HepG2 (cell line): ENCODE measurements around the gene UBR4. TPM values are rescaled to one million over a fixed set of nuclear protein-coding genes. Genes with fewer than 3 reads are reported as not detected.
"Not testable (repeated sequence)": the region's sequence is repeated elsewhere in the genome, so short reads cannot be mapped to it uniquely, and the experiment has no call there.

Experiments
- ATAC-seq: fragments of 200-7000 bp; cut with Tn5 transposase; 3 replicates; pipeline ENCODE4 v1.9.1; 2020; ENCODE audit warnings: mild to moderate bottlenecking, moderate library complexity
- BruUV-seq: library from RNA; stranded (reverse); fragments of 400-500 nt; replicated peaks from 2 replicates; lab custom pipeline; 2021; lab: Mats Ljungman, UMichigan
- CTCF ChIA-PET: fragments of 300-600 bp; formaldehyde crosslinking; extraction: SDS; loops from one replicate; lab custom pipeline; 2021; ENCODE audit warnings: low total read pairs, inconsistent platforms, low intra/inter-chr PET ratio; lab: Yijun Ruan, JAX
- POLR2A ChIA-PET: fragments of 350-600 bp; sonication (Branson Sonifier 250); formaldehyde crosslinking; loops from one replicate; lab custom pipeline; 2020; ENCODE audit warnings: antibody characterized with exemption, inconsistent platforms; lab: Yijun Ruan, JAX
- DNase-seq: peaks from one replicate; pipeline ENCODE4 v3.0.0-alpha.2; 2015; ENCODE audit warnings: low spot score
- FAIRE-seq: peaks from 3 replicates; lab custom pipeline; 2011; peaks lifted over from hg19 to GRCh38; lab: Jason Lieb, UNC
- H2AFZ ChIP-seq: one replicate; pipeline ENCODE4 v1.6.1; 2011; ENCODE audit warnings: low read length, inconsistent platforms
- H3K27ac ChIP-seq: fragments of 300-600 bp; 3 replicates; pipeline ENCODE4 v1.8.0; 2011; ENCODE audit warnings: mixed run types, mild to moderate bottlenecking, mixed read lengths, low read length, inconsistent platforms; ENCODE audit not compliant: insufficient read depth; ENCODE audit errors: extremely low read length
- H3K27me3 ChIP-seq, 2 experiments: fragments of 200-600 bp in 1 of 2; 2 replicates in 1 of 2; 3 replicates in 1 of 2; pipeline versions ENCODE4 v1.6.0 to v1.8.0; 2011; ENCODE audit warnings: low read length in 2 of 2, mild to moderate bottlenecking in 2 of 2, moderate library complexity in 2 of 2, inconsistent platforms in 1 of 2; ENCODE audit not compliant: insufficient read depth in 2 of 2, control insufficient read depth in 1 of 2
- H3K36me3 ChIP-seq, 2 experiments: fragments of 200-600 bp in 1 of 2; replicated peaks in 1 of 2; 2 replicates in 1 of 2; 3 replicates in 1 of 2; pipeline versions ENCODE4 v1.5.1 to v1.8.0; 2011; ENCODE audit warnings: low read length in 2 of 2, inconsistent platforms in 1 of 2; ENCODE audit not compliant: insufficient read depth in 2 of 2, control insufficient read depth in 1 of 2
- H3K4me1 ChIP-seq: 2 replicates; pipeline ENCODE4 v1.5.1; 2012; ENCODE audit warnings: low read length, inconsistent platforms; ENCODE audit not compliant: insufficient read depth
- H3K4me2 ChIP-seq: 2 replicates; pipeline ENCODE4 v1.6.0; 2011; ENCODE audit warnings: low read depth, low read length, inconsistent platforms
- H3K4me3 ChIP-seq, 3 experiments: fragments of 200-600 bp in 1 of 3; sonication (generic), shearing (Covaris generic) in 1 of 3; replicated peaks in 1 of 3; 2 replicates each; pipeline ENCODE4 v1.5.1; 2011 to 2016; ENCODE audit warnings: low read length in 3 of 3, inconsistent platforms in 2 of 3, low read depth in 2 of 3, mild to moderate bottlenecking in 2 of 3, control low read depth in 1 of 3, mixed read lengths in 1 of 3; ENCODE audit not compliant: insufficient read depth in 1 of 3
- H3K79me2 ChIP-seq: one replicate; pipeline ENCODE4 v1.6.1; 2011; ENCODE audit warnings: low read length, inconsistent platforms; ENCODE audit not compliant: insufficient read depth
- H3K9ac ChIP-seq: 2 replicates; pipeline ENCODE4 v1.6.0; 2011; ENCODE audit warnings: mild to moderate bottlenecking, low read depth, low read length, inconsistent platforms; ENCODE audit not compliant: insufficient read depth
- H3K9me3 ChIP-seq: 2 replicates; pipeline ENCODE4 v1.5.1; 2012; ENCODE audit warnings: mild to moderate bottlenecking, low read length
- H4K20me1 ChIP-seq: 2 replicates; pipeline ENCODE4 v1.6.0; 2011; ENCODE audit warnings: inconsistent platforms, mild to moderate bottlenecking, low read length, moderate library complexity; ENCODE audit not compliant: insufficient read depth
- CBX1 ChIP-seq: IDR thresholded peaks from one replicate; pipeline ENCODE4 v1.6.1; 2016; ENCODE audit warnings: antibody characterized with exemption, low read depth
- E2F2 ChIP-seq: sonication (generic); formaldehyde crosslinking; IDR thresholded peaks from 2 replicates; pipeline ENCODE4 v1.4.0; 2020; ENCODE audit warnings: missing genetic modification reagents, borderline replicate concordance
- ETV6 ChIP-seq: sonication (generic); formaldehyde crosslinking; conservative IDR thresholded peaks from 2 replicates; pipeline ENCODE4 v1.4.0; 2020; ENCODE audit warnings: missing genetic modification reagents
- GPN1 ChIP-seq: sonication (generic); formaldehyde crosslinking; IDR thresholded peaks from 2 replicates; pipeline ENCODE4 v1.5.1; 2020; ENCODE audit warnings: missing genetic modification reagents, borderline replicate concordance
- MAFG ChIP-seq: sonication (generic); formaldehyde crosslinking; IDR thresholded peaks from 2 replicates; pipeline ENCODE4 v1.5.1; 2020; ENCODE audit warnings: mild to moderate bottlenecking, missing genetic modification reagents
- ZBTB8A ChIP-seq: sonication (generic); formaldehyde crosslinking; IDR thresholded peaks from 2 replicates; pipeline ENCODE4 v1.4.0; 2020; ENCODE audit warnings: mild to moderate bottlenecking, low read depth, missing genetic modification reagents, borderline replicate concordance
- ZFX ChIP-seq: sonication (generic); formaldehyde crosslinking; IDR thresholded peaks from 2 replicates; pipeline ENCODE4 v1.4.0; 2020; ENCODE audit warnings: mild to moderate bottlenecking, low read depth, missing genetic modification reagents, moderate library complexity
- WGBS: methylation state at CpG from one replicate; pipeline ENCODE4 v1.1.6; 2017; ENCODE audit warnings: low lambda C conversion rate; 5-methylcytosine and 5-hydroxymethylcytosine counted together
- in situ Hi-C: cut with HindIII; loops from 2 replicates; pipeline ENCODE4 v1.10.0; 2017; ENCODE audit warnings: low pct_unique_long_range_greater_than_20kb; ENCODE audit not compliant: extremely low pct_ligation_motif_present
- intact Hi-C: fragments of 100-400 bp; cut with micrococcal nuclease; formaldehyde crosslinking; loops from one replicate; pipeline ENCODE4 v1.10.0; 2022; ENCODE audit not compliant: unreplicated experiment
- polyA plus RNA-seq, 8 experiments: library from polyadenylated mRNA; depleted of rRNA in 3 of 8; stranded (reverse) in 7 of 8; unstranded in 1 of 8; fragments of >200 nt; fragmentation: Illumina TruSeq in 4 of 8; extraction: Trizol in 4 of 8; gene quantifications; 2 replicates each; pipeline versions ENCODE4 v1.2.1 to v1.2.3, GENCODE V29; 2011 to 2016; ENCODE audit warnings: low read depth in 4 of 8, missing spikeins in 1 of 8, mixed read lengths in 1 of 8; ENCODE audit not compliant: insufficient read depth in 1 of 8
- total RNA-seq, 5 experiments: library from RNA; depleted of rRNA; stranded (reverse); fragments of >200 nt; fragmentation: Illumina TruSeq; extraction: Trizol; gene quantifications; 2 replicates each; pipeline ENCODE4 v1.2.3, GENCODE V29; 2016; ENCODE audit warnings: low read depth in 1 of 5

UBR4 gene
- total and polyA plus RNA-seq, 2 of the 13 experiments (the other 11 are each of a cell fraction or from before 2014, with no cell fraction given), result 59.1 to 106 TPM

DNA sequence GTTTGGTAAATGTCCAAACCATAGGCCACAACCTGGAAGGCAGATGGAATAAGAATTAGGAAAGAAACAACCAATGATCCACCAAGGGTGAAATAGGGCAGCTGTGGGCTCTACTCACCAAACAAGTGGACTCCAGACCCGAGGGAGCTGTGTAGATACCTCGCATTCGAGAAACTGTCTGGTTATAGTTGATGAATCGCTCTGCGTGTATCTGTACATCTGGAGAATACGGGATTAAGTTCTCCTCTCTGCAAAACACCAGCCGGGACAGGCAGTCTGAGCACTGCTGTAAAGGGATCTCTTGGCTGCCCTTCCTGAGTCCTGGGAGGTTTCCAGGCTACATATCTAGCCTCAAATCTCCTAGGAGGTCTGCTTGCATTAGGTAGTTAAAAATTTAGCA is 9.4 kb upstream of the UBR4 start:
- intact Hi-C loops, result no loop called here
- ATAC-seq (no peak), DNase-seq (no peak), FAIRE-seq (no peak)
- H3K36me3 ChIP-seq, result peaks cover 25 to 62% of the 10 kb centered on the region in 2 experiments
- in situ Hi-C loops, result no loop called here
- no peaks in the 10 kb centered on the region for H3K27me3 ChIP-seq
- no peak overlapping the region for H3K4me2 ChIP-seq
- H4K20me1 ChIP-seq, result no peaks in the 10 kb centered on the region
- no peak overlapping the region for H2AFZ ChIP-seq
- no peak overlapping the region for H3K4me3 ChIP-seq
- BruUV-seq, result no TSS peak
- no peak overlapping the region for H3K27ac ChIP-seq
- 100% methylated on average over 7 of the region's 7 CpGs for WGBS
- no peaks in the 10 kb centered on the region for H3K79me2 ChIP-seq
- H3K9me3 ChIP-seq, result no peaks in the 10 kb centered on the region
- TF ChIP-seq MAFG (CRISPR knock-in tag) (no peak), GPN1 (CRISPR knock-in tag) (no peak), CBX1 (no peak), ETV6 (CRISPR knock-in tag) (no peak), E2F2 (no peak), ZBTB8A (CRISPR knock-in tag) (no peak), ZFX (no peak)
- H3K4me1 ChIP-seq, result peaks cover 25% of the 10 kb centered on the region
- POLR2A ChIA-PET, result interaction anchor here (2.6 kb wide), 1 partner anchor 9 kb away, joined by 10 read pairs; no protein-coding TSS in a partner anchor
- CTCF ChIA-PET, result no interaction called here
- H3K9ac ChIP-seq, result no peak overlapping the region

DNA sequence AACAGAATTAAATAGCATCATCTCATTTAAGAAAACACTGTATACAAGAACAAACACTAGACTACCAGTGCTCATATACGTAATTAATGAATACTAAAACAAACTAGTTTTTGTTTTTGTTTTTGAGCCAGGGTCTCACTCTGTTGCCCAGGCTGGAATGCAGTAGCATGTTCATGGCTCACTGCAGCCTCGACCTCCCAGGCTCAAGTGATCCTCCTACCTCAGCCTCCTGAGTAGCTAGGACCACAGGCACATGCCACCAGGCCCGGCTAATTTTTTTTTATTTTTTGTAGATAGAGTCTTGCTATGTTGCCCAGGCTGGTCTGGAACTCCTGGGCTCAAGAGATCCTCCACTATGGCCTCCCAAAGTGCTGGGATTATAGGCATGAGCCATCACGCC is 6.5 kb upstream of the UBR4 start:
- H3K9me3 ChIP-seq, intact Hi-C loops, H2AFZ ChIP-seq, H3K27ac ChIP-seq, CTCF ChIA-PET, in situ Hi-C loops, H3K4me3 ChIP-seq, ATAC-seq, BruUV-seq, H3K4me2 ChIP-seq, POLR2A ChIA-PET, H4K20me1 ChIP-seq, H3K27me3 ChIP-seq, FAIRE-seq, H3K9ac ChIP-seq, DNase-seq: not testable (repeated sequence)
- Histone ChIP-seq H3K79me2 (peaks cover 20% of the 10 kb centered on the region), H3K4me1 (peaks cover 25% of the 10 kb centered on the region), H3K36me3 (peaks cover 13 to 44% of the 10 kb centered on the region in 2 experiments)
- WGBS, result 93% methylated on average over 4 of the region's 4 CpGs
